Activated T-cell treated with anti-CD3 and anti-CD28 coated beads, Interleukin-2, amount 50 U/mL, for 72 hours (primary cell): Measurements from ENCODE around the gene COL7A1. TPM values are rescaled to one million over a fixed set of nuclear protein-coding genes. Genes with fewer than 3 reads are reported as not detected.

Source experiments
- ATAC-seq, 2 donors: fragments of 150-1000 bp; cut with Tn5 transposase; replicated peaks in 1 of 2; 2 replicates each; pipeline ENCODE4 v1.10.0; 2021; ENCODE audit warnings: moderate library complexity in 2 of 2, mild to moderate bottlenecking in 1 of 2
- DNase-seq, 2 donors: peaks; one replicate each; pipeline ENCODE4 v3.0.0; 2021 to 2022; ENCODE audit warnings: mixed read lengths in 1 of 2
- H3K27ac Mint-ChIP-seq: one replicate; pipeline ENCODE4 v1.8.0; 2022; ENCODE audit warnings: mild to moderate bottlenecking, moderate library complexity, mixed read lengths
- H3K27me3 Mint-ChIP-seq: one replicate; pipeline ENCODE4 v1.8.0; 2022; ENCODE audit warnings: low read depth, mixed read lengths
- H3K36me3 Mint-ChIP-seq, 2 donors: one replicate each; pipeline ENCODE4 v1.8.0; 2022; ENCODE audit warnings: mixed read lengths in 2 of 2, mild to moderate bottlenecking in 1 of 2; ENCODE audit not compliant: insufficient read depth in 2 of 2
- H3K4me1 Mint-ChIP-seq: one replicate; pipeline ENCODE4 v1.8.0; 2022; ENCODE audit warnings: low read depth, mixed read lengths
- H3K4me3 Mint-ChIP-seq, 2 donors: one replicate each; pipeline ENCODE4 v1.8.0; 2022; ENCODE audit warnings: mild to moderate bottlenecking in 2 of 2, mixed read lengths in 2 of 2, moderate library complexity in 2 of 2
- H3K9me3 Mint-ChIP-seq, 2 donors: one replicate each; pipeline ENCODE4 v1.8.0; 2022; ENCODE audit warnings: mixed read lengths in 2 of 2
- total RNA-seq, 2 donors: library from RNA; stranded (reverse); gene quantifications; one replicate each; pipeline ENCODE4 v1.2.3, GENCODE V29; 2022

Gene COL7A1
- total RNA-seq, 2 donors from 2014 or later: 4.4 to 5.3 TPM

GRCh38 chr3:48593337-48593736, 1.8 kb downstream of the COL7A1 start:
- no peaks in the 10 kb centered on the region for H3K4me1 Mint-ChIP-seq
- no peak overlapping the region for H3K27ac Mint-ChIP-seq
- DNase-seq (no peak), ATAC-seq (no peak)
- H3K36me3 Mint-ChIP-seq: no peaks in the 10 kb centered on the region
- H3K27me3 Mint-ChIP-seq: peaks cover 51% of the 10 kb centered on the region
- H3K9me3 Mint-ChIP-seq: no peaks in the 10 kb centered on the region
- H3K4me3 Mint-ChIP-seq: no peak overlapping the region

GRCh38 chr3:48592519-48593087, 2.5 kb downstream of the COL7A1 start:
- Mint-ChIP-seq H3K4me3 (no peak overlapping the region), H3K36me3 (no peaks in the 10 kb centered on the region), H3K4me1 (no peaks in the 10 kb centered on the region), H3K27ac (no peak overlapping the region), H3K27me3 (peaks cover 55% of the 10 kb centered on the region), H3K9me3 (no peaks in the 10 kb centered on the region)
- ATAC-seq (no peak), DNase-seq (no peak)

- peaks cover 60% of the 10 kb centered on the region for H3K27me3 Mint-ChIP-seq
Measured at GRCh38 chr3:48591886-48592518, 3.1 kb downstream of the COL7A1 start.

GRCh38 chr3:48591436-48591835, 3.7 kb downstream of the COL7A1 start:
- ATAC-seq (no peak), DNase-seq (no peak)
- H3K4me1 Mint-ChIP-seq: no peaks in the 10 kb centered on the region
- no peak overlapping the region for H3K4me3 Mint-ChIP-seq
- H3K27me3 Mint-ChIP-seq: peaks cover 61% of the 10 kb centered on the region
- no peak overlapping the region for H3K27ac Mint-ChIP-seq
- no peaks in the 10 kb centered on the region for H3K9me3 Mint-ChIP-seq
- no peaks in the 10 kb centered on the region for H3K36me3 Mint-ChIP-seq

More at GRCh38 chr3:48591886-48592518, 3.1 kb downstream of the COL7A1 start:
- DNase-seq: no peak
- ATAC-seq: no peak
- Mint-ChIP-seq H3K9me3 (no peaks in the 10 kb centered on the region), H3K4me1 (no peaks in the 10 kb centered on the region), H3K36me3 (no peaks in the 10 kb centered on the region), H3K27ac (no peak overlapping the region), H3K4me3 (no peak overlapping the region)

- ATAC-seq (no peak), DNase-seq (no peak)
- no peak overlapping the region for H3K27ac Mint-ChIP-seq
- no peaks in the 10 kb centered on the region for H3K4me1 Mint-ChIP-seq
- H3K27me3 Mint-ChIP-seq: peaks cover 40% of the 10 kb centered on the region
- H3K9me3 Mint-ChIP-seq: no peaks in the 10 kb centered on the region
- no peak overlapping the region for H3K4me3 Mint-ChIP-seq
- H3K36me3 Mint-ChIP-seq: no peaks in the 10 kb centered on the region
Measured at GRCh38 chr3:48588230-48588629, 6.9 kb downstream of the COL7A1 start.

GRCh38 chr3:48587686-48588085, 7.4 kb downstream of the COL7A1 start:
- Mint-ChIP-seq H3K4me3 (no peak overlapping the region), H3K36me3 (no peaks in the 10 kb centered on the region), H3K9me3 (no peaks in the 10 kb centered on the region), H3K27ac (no peak overlapping the region), H3K4me1 (no peaks in the 10 kb centered on the region), H3K27me3 (peaks cover 39% of the 10 kb centered on the region)
- DNase-seq: no peak
- no peak for ATAC-seq

- Mint-ChIP-seq H3K27me3 (peaks cover 28% of the 10 kb centered on the region), H3K4me3 (no peak overlapping the region), H3K27ac (no peak overlapping the region), H3K36me3 (no peaks in the 10 kb centered on the region), H3K4me1 (no peaks in the 10 kb centered on the region), H3K9me3 (no peaks in the 10 kb centered on the region)
- ATAC-seq (no peak), DNase-seq (no peak)
Measured at GRCh38 chr3:48585411-48585810, 9.7 kb downstream of the COL7A1 start.

GRCh38 chr3:48584836-48585235, 10.3 kb downstream of the COL7A1 start:
- H3K27ac Mint-ChIP-seq: no peak overlapping the region
- ATAC-seq: no peak
- no peaks in the 10 kb centered on the region for H3K4me1 Mint-ChIP-seq
- H3K4me3 Mint-ChIP-seq: no peak overlapping the region
- H3K36me3 Mint-ChIP-seq: no peaks in the 10 kb centered on the region
- H3K27me3 Mint-ChIP-seq: peaks cover 23% of the 10 kb centered on the region
- DNase-seq: no peak
- no peaks in the 10 kb centered on the region for H3K9me3 Mint-ChIP-seq

GRCh38 chr3:48581621-48582481, 13.3 kb downstream of the COL7A1 start:
- H3K9me3 Mint-ChIP-seq: no peaks in the 10 kb centered on the region
- H3K4me1 Mint-ChIP-seq: no peaks in the 10 kb centered on the region
- no peaks in the 10 kb centered on the region for H3K27me3 Mint-ChIP-seq
- H3K36me3 Mint-ChIP-seq: no peaks in the 10 kb centered on the region
- no peak overlapping the region for H3K4me3 Mint-ChIP-seq
- ATAC-seq (no peak), DNase-seq (no peak)
- no peak overlapping the region for H3K27ac Mint-ChIP-seq

- H3K27ac Mint-ChIP-seq: no peak overlapping the region
- H3K27me3 Mint-ChIP-seq: no peaks in the 10 kb centered on the region
- H3K9me3 Mint-ChIP-seq: no peaks in the 10 kb centered on the region
- ATAC-seq (no peak), DNase-seq (no peak)
- no peaks in the 10 kb centered on the region for H3K4me1 Mint-ChIP-seq
- no peak overlapping the region for H3K4me3 Mint-ChIP-seq
- no peaks in the 10 kb centered on the region for H3K36me3 Mint-ChIP-seq
Measured at GRCh38 chr3:48576647-48577046, 18.5 kb downstream of the COL7A1 start.

GRCh38 chr3:48575366-48575765, 19.8 kb downstream of the COL7A1 start:
- no peak for ATAC-seq
- Mint-ChIP-seq H3K4me1 (no peaks in the 10 kb centered on the region), H3K4me3 (no peak overlapping the region), H3K27me3 (no peaks in the 10 kb centered on the region), H3K27ac (no peak overlapping the region), H3K36me3 (no peaks in the 10 kb centered on the region), H3K9me3 (no peaks in the 10 kb centered on the region)
- no peak for DNase-seq

GRCh38 chr3:48573973-48574585, 21.1 kb downstream of the COL7A1 start:
- Mint-ChIP-seq H3K9me3 (no peaks in the 10 kb centered on the region), H3K27ac (no peak overlapping the region), H3K27me3 (no peaks in the 10 kb centered on the region), H3K36me3 (no peaks in the 10 kb centered on the region), H3K4me1 (no peaks in the 10 kb centered on the region), H3K4me3 (no peak overlapping the region)
- ATAC-seq (no peak), DNase-seq (no peak)

GRCh38 chr3:48572517-48572916, 22.6 kb downstream of the COL7A1 start:
- Mint-ChIP-seq H3K27me3 (no peaks in the 10 kb centered on the region), H3K36me3 (no peaks in the 10 kb centered on the region), H3K4me3 (no peak overlapping the region), H3K4me1 (no peaks in the 10 kb centered on the region), H3K27ac (no peak overlapping the region), H3K9me3 (no peaks in the 10 kb centered on the region)
- ATAC-seq: no peak
- DNase-seq: no peak
